Activated CD8-positive, alpha-beta memory T cell treated with anti-CD3 and anti-CD28 coated beads, Interleukin-2, amount 50 U/mL, for 1 hour (primary cell): ENCODE results near the gene CHID1.

Experiments used
- DNase-seq: peaks from one replicate; pipeline ENCODE4 v3.0.0-alpha.2; 2020; ENCODE audit errors: extremely low read depth

CHID1 gene

DNA sequence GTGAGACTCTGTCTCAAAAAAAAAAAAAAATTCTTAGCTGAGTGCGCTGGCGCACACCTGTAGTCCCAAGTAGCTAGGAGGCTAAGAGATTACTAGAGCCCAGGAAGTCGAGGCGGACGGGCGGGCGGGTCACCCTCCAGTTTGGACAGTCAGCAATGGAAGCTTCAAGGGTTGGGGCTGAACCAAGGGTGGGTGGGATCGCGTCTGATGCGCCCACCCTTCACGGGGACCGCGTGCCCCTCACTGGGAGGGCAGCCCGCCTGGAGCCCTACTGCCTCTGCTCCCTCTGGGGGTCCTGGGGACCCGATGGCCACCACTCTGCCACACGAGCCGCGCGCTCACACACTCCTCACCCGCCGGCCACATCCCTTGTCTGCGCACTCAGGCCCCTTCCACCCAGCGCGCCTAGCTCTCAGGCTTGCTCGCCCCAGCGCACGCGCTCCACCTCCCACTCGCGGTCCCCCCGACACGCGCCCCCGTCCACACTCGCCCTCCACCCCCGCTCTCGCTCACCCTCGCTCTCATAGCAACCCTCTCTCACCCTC lies 494 bp downstream of the CHID1 start:
- DNase-seq = no peak

DNA sequence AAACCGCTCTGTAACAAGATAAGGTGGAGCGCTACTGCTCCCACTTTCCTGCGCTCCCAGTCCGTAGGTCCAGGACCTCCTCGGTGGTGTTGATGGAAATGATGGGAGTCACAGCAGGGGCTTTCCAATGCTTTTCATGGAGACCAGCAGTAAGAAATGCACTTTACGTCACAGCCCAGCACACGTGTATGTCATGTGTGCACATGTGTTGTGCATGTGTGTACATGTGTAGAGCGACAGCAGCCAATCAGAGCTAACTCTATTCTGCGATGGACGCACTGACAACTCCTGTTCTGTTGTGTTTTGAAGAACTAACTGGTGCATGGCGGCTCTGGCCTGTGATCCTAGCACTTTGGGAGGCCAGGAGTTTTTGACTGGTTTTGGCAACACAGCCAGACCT lies 1.2 kb downstream of the CHID1 start:
- DNase-seq = no peak

DNA sequence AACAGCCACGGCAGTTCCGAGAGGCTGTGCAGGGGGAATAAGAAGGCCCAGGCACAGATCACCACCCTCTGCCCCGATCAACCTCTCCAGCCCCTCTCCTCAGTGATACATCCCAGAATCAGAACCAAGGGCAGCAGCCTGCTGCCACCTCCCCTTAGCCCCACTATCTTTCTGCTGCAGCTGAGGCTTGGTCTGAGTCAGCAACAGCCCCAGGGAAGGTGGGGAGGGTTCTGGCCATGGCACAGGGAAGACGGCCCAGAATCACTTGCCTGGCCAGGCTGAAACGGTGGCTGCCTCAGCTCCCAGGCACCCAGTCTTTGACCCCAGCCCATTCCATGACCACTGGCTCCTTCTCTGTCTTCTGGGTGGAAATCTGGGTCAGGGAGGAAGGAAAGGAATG lies 2.3 kb downstream of the CHID1 start:
- DNase-seq = no peak

DNA sequence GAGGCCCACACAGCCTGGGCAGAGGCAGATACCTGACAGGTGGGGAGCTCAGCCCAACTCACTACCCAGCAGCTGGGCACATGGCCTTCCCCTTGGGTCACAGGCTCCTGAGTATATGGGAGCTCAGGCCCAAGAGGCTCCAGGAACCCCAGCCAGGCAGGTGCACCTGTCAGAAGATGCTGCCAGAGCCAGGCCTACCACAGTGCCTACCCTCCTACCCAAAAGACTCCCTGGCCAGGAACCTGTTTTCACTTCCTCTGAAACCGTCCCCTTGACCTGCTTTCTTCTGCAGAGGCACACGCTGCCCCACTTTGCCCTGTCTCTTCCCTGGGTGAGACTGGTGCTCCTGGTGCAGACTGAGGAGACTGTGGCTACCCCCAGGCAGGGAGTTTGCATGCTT lies 2.9 kb downstream of the CHID1 start:
- DNase-seq = no peak

DNA sequence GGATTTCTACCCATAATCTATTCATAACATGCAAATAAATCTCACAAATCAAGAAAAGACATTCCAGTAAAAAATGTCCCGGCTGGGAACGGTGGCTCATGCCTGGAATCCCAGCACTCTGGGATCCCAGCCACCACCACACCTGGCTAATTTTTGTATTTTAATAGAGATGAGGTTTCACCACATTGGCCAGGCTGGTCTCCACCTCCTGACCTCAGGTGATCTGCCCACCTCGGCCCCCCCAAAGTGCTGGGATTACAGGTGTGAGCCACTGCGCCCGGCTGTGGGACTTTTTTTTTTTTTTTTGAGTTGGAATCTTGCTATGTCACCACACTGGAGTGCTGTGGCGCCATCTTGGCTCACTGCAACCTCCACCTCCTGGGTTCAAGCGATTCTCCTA lies 4.7 kb downstream of the CHID1 start:
- no peak for DNase-seq

DNA sequence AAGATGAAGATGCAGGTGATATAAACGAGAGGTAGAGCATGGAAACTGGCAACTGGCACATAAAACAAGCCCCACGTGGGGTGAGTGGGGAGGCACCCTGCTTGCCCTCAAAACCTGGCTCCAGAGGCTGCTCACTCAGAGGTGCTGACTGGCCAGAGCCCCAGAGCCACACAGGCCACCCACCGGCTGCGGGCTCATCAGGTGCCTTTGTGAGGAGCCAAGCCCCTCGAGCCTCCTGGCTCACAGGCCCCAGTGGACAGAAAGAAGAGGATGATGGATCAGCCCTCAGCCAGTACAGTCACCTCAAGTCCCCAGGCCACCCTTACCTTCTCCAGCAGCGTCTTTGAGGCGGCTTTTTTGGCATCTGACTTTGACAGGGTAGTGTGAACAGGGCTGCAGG lies 6.2 kb downstream of the CHID1 start:
- no peak for DNase-seq

DNA sequence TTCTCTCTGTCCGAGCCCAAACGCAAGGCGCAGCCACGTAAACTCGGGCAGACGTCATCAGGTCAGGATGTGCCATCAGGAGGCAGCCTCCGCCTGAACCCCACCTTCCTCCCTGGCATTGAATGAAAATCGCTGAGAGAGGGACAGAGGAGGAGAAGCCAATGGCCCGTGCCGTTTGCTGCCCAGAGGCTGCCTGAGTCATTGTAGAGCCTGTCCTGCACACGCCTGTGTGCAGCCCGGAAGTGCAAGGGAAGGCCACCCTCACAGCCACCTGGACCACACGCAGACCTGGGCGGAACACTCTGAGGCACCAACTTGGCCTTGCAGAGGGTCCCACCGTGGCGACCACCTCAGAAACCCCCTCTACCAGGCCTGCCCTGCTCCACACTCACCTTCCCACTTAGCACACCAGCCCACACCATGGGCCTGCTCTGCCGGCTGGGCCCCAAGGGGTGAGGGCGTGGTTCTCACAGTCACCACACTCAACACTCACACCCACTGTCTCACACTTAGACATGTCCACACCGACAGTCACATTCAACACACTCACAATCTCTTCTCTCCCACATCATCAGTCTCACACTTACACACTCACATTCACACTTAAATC lies 9.1 kb downstream of the CHID1 start:
- no peak for DNase-seq

DNA sequence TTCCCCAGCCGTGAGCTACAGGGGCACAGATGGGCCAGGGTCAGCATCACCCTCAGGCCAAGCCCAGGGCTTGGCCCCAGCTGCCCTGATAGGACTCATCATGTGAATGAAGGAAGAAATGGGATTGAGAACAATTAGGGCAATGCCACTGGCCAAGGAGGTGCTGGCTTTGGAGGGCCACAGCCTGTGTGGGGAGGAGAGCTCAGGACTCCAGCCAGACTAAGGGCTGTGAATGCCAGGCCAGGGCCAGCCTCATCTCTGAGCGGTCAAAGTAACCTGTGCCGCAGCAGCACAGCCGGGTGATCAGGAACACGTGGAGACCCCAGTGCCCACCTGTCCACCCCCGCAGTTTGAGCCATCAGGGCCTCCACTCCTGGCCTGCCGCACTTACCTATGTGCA lies 10.1 kb downstream of the CHID1 start:
- DNase-seq = no peak

DNA sequence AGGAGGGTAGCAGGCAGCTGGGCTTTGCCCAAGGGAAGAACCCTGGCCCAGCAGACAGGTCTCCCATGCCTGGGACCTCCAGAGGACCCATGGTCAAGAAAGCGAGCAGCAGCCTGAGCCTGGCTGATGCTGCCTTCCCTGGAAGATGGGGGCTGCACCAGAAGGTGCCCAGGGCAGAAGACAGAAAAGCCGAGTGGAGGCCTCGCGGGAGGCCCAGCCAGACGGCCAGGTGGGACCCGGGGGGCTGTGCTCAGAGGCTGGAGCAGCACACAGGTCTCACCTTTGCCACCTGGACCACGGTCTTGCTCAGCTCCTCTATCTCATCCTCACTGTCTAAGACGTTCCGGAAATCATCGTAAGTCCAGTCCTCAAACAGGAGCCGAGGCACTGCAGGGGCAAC lies 10.9 kb downstream of the CHID1 start:
- no peak for DNase-seq

DNA sequence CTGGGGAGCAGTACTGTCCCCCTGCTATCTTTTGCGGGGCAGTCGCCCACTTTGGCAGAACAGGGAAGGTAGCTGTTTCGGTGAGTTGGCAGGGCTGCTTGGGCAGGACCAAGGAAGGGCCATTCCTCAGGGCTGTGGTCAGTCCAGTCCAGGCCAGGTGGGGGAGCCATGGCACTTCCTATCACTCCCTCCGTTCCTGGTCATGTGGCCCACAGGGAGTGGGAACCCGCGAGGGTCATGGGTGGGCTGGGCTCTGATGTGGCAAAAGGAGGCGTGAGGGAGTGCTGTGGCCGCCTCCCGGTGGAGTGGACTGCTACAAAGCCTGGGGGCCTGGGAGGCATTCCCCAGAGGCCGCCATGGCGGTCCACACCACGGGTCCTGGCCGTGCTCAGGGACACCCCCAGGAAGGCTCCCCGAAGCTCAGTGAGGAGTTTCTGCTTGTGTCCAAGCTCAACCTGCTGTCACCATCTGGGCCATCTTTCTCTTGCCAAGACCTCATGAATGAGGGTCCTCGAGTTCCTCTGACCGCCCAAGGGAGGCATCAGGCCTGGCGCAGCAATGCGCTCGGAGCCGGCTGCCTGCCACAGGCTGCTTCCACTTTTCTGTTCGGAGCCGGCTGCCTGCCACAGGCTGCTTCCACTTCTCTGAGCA lies 11.9 kb downstream of the CHID1 start:
- DNase-seq = no peak

DNA sequence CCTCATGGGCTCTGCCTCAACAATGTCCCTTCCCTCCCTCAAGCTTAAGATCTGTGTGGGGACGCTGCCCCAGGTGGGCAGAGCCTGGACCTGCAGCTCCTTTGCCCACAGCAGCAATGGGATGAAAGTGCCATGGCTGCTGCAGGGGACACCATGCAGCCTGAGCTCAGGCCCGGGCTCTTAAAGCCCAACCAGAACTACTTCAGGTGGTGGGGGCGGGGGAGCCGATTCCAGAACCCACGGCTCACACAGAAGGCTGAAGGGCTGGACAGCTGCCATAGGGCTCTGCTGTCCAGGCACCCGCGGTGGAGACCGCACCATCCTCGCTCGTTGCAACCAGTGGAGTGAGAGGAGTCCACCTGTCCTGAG lies 12.5 kb downstream of the CHID1 start:
- DNase-seq = no peak

DNA sequence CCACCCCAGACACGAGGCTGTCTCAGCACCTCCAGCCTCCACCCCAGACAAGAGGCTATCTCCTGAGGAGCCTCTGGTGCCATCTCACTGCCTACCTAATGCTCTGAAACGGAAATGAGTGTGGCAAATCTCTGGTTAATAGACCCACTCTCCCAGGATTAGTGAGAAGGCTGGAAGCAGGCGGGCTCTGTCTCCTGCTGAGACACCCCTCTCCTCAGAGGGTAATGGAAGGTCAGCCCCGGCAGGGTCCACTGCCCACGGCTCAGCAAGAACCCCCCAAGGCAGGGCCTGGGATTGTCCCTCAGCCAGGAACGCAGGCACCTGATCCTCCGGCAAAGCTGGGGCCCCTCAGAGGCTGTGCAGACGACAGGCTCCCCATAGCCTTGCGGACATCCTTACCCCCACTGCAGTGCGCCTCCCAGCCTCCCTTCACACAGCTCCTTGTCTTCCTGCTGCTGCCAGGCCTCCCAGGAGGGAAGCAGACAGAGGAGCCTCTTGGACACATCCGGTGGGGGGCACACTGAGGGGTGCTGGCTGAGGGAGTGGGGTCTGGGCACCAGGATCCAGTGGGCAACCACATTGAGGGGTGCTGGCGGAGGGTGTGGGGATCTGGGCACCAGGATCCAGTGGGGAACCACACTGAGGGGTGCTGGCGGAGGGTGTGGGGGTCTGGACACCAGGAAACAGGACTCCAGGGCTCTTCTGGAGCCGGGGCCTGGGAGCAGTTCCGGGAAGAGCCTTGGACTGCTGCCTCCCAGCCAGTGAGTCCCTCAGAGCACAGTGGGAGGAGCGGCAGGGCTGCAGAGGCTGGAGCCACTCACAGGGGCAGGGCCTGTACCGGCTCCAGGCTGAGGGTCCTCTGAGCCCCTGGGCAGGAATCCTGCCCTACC lies 13.1 kb downstream of the CHID1 start:
- DNase-seq = no peak

DNA sequence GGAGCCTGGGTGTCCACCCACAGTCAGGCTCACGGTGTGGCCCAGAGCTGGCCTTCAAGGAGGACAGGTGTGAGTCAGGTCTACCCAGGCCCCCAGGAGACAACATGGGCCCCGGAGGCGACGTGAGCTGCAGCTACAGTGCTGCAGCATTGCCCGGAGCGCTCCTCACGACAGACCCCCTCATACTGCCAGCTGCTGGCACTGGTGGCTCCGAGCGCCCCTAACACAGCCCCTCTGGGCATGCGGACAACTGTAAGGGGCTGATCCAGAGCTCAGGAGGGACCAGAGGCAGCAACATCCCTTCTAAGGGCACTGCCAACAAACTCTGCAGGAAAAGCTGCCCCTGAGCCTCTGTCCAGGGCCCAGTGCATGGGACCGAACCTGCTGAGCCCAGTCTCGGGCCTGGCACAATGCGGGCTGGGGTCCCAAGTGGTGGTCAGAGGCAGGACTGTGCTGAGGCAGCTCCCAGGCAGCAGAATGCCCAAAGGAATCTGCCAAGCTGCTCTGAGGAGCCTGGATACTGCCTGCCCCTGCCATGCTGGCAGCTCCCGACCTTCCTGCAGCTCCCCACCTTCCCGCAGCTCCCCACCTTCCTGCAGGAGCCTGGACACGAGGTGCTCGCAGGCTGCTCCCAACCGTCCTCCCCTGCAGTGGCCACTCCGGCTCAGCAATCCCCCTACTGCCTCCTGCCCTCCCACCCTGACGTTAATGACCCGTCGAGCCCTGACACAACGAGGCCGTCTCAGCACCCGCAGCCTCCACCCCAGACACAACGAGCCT lies 15.1 kb downstream of the CHID1 start:
- no peak for DNase-seq

DNA sequence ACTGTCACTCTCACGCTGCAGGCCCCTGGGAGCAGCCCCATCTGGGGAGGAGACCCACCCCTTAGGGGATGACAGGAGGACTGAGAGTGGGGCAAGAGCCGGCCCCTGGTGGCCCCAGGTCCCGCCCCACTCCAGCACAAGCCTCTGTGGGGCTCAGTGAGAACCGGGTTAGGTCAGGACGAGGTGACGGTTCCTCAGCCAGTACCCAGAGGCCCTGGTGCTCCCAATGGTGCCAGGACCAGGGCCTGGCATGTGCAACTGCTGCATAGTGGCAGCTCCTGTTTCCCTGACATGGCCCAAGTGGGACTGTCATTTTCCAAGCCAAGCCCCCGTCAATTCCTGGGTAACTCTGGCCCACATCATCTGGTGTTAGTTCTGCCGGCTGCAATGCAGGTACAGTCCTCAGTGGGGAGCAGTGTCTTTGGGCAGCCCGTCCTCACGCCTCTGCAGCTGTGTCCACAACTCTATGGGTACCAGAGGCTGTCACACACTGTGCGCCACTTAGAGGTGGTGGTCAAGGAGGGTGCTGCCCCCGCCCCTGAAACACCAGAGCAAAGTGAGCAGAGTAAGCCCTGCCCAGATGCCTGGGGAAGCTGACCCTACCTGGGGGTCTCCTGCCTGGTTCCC lies 15.9 kb downstream of the CHID1 start:
- DNase-seq = no peak

DNA sequence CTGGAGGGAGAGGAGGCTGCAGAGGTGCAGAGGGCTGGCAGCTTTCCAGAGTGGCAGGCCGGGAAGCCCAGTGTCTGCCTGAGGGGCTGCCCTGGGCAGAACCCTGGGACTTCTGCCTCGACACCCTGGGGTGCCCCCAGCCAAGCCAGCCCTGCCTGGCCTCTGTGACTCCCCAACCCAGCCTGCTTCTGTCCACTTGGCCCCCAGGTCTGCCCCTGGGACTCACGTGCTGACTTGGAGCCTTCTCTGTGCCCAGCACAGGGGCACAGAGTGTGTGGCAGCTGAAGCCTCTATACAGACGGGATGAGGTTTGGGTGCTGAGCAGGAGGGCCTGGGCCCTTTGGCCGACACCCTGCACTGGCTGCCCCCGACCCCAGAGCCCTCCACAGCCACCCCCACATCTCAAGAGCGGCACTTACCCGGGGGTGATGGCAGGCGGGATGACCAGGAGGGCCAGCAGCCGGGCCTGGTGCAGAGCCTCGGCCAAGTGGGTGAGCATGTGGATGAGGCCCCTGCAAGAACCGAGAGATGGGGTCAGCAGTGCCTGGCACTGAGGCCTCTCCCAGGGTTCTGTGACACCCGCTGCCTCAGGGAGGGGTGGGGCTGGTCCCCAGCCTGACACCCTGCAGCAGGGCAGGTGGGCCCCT lies 17.5 kb downstream of the CHID1 start:
- no peak for DNase-seq

DNA sequence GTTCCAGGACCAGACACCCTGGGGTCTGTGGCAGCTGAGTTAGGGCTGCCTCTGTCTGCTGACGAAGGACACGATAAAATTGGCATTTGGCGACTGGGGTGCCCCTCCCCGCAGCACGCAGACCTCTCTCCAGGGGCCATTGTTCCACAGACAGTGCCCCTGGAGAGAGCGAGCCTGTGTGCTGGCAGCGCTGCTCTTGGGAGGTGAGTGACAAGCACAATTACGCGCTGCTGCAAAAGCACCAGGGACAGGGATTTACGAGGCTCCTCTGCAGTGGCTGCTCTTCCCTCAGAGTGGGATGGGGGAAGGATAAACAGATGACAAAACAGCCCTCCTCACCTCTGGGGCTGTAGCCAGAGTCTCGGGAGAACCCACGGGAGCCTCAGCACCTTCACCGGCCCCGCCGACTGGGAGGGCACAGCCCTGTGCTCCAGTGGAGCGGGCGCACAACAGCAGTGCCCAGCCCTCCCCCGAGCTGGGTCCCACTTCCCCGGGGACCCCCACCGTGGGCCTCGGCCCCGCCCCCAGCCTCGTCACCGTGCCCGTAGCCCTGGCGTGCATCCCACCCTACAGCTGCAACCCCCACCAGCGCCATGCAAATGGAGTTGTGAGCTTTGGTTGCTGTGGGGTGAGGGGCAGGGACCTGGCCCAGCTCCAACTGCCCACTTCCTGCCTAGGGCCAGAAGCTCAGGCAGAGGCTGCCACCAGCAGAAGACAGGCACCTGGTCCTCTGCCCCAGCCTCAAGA lies 19.6 kb downstream of the CHID1 start:
- DNase-seq = no peak

DNA sequence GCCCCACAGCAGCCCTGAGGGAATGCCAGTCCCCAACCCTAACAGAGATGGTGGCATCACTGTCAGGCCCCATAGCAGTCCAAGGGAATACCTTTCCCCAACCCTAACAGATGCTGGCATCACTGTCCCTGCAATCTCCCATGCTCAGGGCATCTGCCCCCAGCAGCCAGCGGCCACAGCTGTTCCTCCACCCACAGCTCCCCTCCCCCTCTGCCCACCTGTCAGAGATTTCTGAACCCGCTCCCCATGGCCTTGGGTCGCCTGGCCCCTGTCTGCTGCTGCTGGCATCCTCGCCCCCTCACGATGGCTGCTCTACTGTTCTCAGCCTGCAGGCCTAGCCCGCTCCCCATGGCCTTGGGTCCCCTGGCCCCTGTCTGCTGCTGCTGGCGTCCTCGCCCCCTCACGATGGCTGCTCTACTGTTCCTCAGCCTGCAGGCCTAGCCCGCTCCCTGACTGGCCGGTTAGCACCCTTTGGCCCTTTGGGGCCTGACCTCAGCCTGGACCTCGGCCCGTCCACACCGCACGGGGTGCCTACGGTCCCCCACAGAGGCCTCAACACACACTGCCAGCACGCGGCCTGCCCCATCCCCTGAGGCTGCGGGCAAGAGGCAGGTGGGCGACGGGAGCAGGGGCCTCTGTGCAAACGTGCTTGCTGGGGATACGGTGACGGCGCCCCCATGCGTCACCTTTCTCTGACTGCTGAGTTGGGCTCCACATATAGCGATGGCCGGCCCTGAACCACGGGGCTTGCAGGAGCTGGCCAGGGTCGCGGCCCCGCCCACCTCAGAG lies 20.7 kb downstream of the CHID1 start:
- no peak for DNase-seq

DNA sequence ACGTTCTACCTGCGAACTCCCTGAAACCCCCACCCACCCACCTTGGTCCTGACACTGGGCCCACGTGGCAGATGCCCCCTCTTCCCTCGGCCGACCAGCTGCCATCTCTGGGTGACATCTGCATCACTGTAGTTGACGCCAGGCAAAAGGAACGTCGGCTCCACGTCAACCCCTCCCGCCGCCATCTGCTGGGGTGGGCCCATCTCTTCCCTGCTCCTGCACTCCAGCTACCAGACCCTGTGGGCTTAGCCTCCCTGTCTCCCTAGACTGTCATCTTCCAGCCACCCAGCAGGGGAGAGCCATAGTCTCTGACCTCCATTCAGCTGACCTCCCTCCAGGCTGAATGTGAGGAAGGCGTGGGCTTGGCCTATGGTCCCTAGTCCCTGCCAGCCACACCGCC lies 21.4 kb downstream of the CHID1 start:
- no peak for DNase-seq
